IMR-90 (cell line): ENCODE results near the gene GRID1. TPM values are rescaled to one million over a fixed set of nuclear protein-coding genes. Genes with fewer than 3 reads are reported as not detected.

Source experiments
- ATAC-seq: fragments of 200-7000 bp; cut with Tn5 transposase; 2 replicates; pipeline ENCODE4 v1.9.1; 2020; ENCODE audit warnings: low read depth, mild to moderate bottlenecking, moderate library complexity
- BruUV-seq: library from RNA; stranded (reverse); fragments of 400-500 nt; replicated peaks from 2 replicates; lab custom pipeline; 2021; lab: Mats Ljungman, UMichigan
- CTCF ChIA-PET: fragments of 300-600 bp; formaldehyde crosslinking; extraction: SDS; loops from one replicate; lab custom pipeline; 2021; ENCODE audit warnings: antibody characterized with exemption; lab: Yijun Ruan, JAX
- POLR2A ChIA-PET: fragments of 300-600 bp; sonication (Branson Sonifier 250); formaldehyde crosslinking; loops from one replicate; lab custom pipeline; 2022; ENCODE audit warnings: antibody characterized with exemption; ENCODE audit not compliant: unreplicated experiment; lab: Charles Lee
- DNase-seq: peaks from one replicate; pipeline ENCODE4 v3.0.0; 2013
- H2AFZ ChIP-seq: replicated peaks from 2 replicates; pipeline ENCODE3; 2013; ENCODE audit warnings: low read length, mild to moderate bottlenecking; ENCODE audit not compliant: poor library complexity
- H2AK5ac ChIP-seq: 2 replicates; pipeline ENCODE4 v1.6.1; 2013; ENCODE audit warnings: low read depth, low read length, inconsistent platforms
- H2AK9ac ChIP-seq: replicated peaks from 2 replicates; pipeline ENCODE3; 2013; ENCODE audit warnings: mild to moderate bottlenecking, low read depth, low read length, moderate library complexity; ENCODE audit not compliant: poor library complexity
- H2BK120ac ChIP-seq: 2 replicates; pipeline ENCODE4 v1.6.1; 2013; ENCODE audit warnings: low read depth, low read length, inconsistent platforms
- H2BK15ac ChIP-seq: 3 replicates; pipeline ENCODE4 v1.6.1; 2013; ENCODE audit warnings: low read depth, low read length, inconsistent platforms
- H2BK20ac ChIP-seq: 2 replicates; pipeline ENCODE4 v1.6.1; 2013; ENCODE audit warnings: low read depth, mild to moderate bottlenecking, inconsistent platforms, low read length, moderate library complexity
- H2BK5ac ChIP-seq: 2 replicates; pipeline ENCODE4 v1.6.1; 2013; ENCODE audit warnings: mild to moderate bottlenecking, low read depth, low read length, inconsistent platforms; ENCODE audit not compliant: poor library complexity, severe bottlenecking
- H3K14ac ChIP-seq: replicated peaks from 2 replicates; pipeline ENCODE4 v1.6.1; 2013; ENCODE audit warnings: low read depth, low read length, inconsistent platforms
- H3K18ac ChIP-seq: 2 replicates; pipeline ENCODE4 v1.6.1; 2013; ENCODE audit warnings: low read depth, low read length, control low read depth
- H3K23ac ChIP-seq: 2 replicates; pipeline ENCODE4 v1.6.1; 2013; ENCODE audit warnings: low read depth, low read length, inconsistent platforms
- H3K27ac ChIP-seq: 2 replicates; pipeline ENCODE4 v1.5.1; 2013; ENCODE audit warnings: mild to moderate bottlenecking, control low read depth, low read length; ENCODE audit not compliant: insufficient read depth
- H3K27me3 ChIP-seq: 2 replicates; pipeline ENCODE4 v1.6.1; 2013; ENCODE audit warnings: low read length; ENCODE audit not compliant: control insufficient read depth, insufficient read depth
- H3K36me3 ChIP-seq: 2 replicates; pipeline ENCODE4 v1.6.1; 2013; ENCODE audit warnings: low read length, mixed read lengths; ENCODE audit not compliant: control insufficient read depth, insufficient read depth
- H3K4ac ChIP-seq: 2 replicates; pipeline ENCODE4 v1.6.1; 2013; ENCODE audit warnings: low read depth, low read length, inconsistent platforms
- H3K4me1 ChIP-seq: 2 replicates; pipeline ENCODE4 v1.6.1; 2013; ENCODE audit warnings: low read length, mixed read lengths; ENCODE audit not compliant: control insufficient read depth, insufficient read depth
- H3K4me2 ChIP-seq: 2 replicates; pipeline ENCODE4 v1.6.1; 2013; ENCODE audit warnings: low read depth, mild to moderate bottlenecking, control low read depth, low read length, moderate library complexity
- H3K4me3 ChIP-seq: 2 replicates; pipeline ENCODE4 v1.5.1; 2013; ENCODE audit warnings: low read depth, mild to moderate bottlenecking, control low read depth, low read length, moderate library complexity; ENCODE audit not compliant: insufficient read depth
- H3K56ac ChIP-seq: 2 replicates; pipeline ENCODE4 v1.6.1; 2013; ENCODE audit warnings: low read length, inconsistent platforms; ENCODE audit not compliant: insufficient read depth; ENCODE audit errors: extremely low read depth
- H3K79me1 ChIP-seq, 2 experiments: 2 replicates each; pipeline ENCODE4 v1.6.1; 2013; ENCODE audit warnings: low read length in 2 of 2, inconsistent platforms in 1 of 2, low read depth in 1 of 2
- H3K9ac ChIP-seq: 2 replicates; pipeline ENCODE4 v1.6.1; 2013; ENCODE audit warnings: low read depth, low read length, control low read depth
- H3K9me1 ChIP-seq: 2 replicates; pipeline ENCODE4 v1.6.1; 2013; ENCODE audit warnings: low read length, inconsistent platforms; ENCODE audit not compliant: insufficient read depth
- H3K9me3 ChIP-seq: 2 replicates; pipeline ENCODE4 v1.6.1; 2013; ENCODE audit warnings: low read length; ENCODE audit not compliant: control insufficient read depth, insufficient read depth
- H4K20me1 ChIP-seq: 2 replicates; pipeline ENCODE4 v1.6.1; 2013; ENCODE audit warnings: low read length, inconsistent platforms; ENCODE audit not compliant: insufficient read depth
- H4K5ac ChIP-seq: 2 replicates; pipeline ENCODE4 v1.6.1; 2013; ENCODE audit warnings: mild to moderate bottlenecking, low read depth, low read length, control low read depth
- H4K8ac ChIP-seq, 2 experiments: 2 replicates each; pipeline ENCODE4 v1.6.1; 2013; ENCODE audit warnings: low read depth in 2 of 2, low read length in 2 of 2, control low read depth in 1 of 2, inconsistent platforms in 1 of 2
- H4K91ac ChIP-seq: 2 replicates; pipeline ENCODE4 v1.6.1; 2013; ENCODE audit warnings: low read depth, low read length, inconsistent platforms; ENCODE audit not compliant: insufficient read depth
- BHLHE40 ChIP-seq: fragments of 150-350 bp; IDR thresholded peaks from 2 replicates; pipeline ENCODE4 v1.6.1; 2016; ENCODE audit warnings: mild to moderate bottlenecking, low read depth, low read length
- CHD1 ChIP-seq: IDR thresholded peaks from 2 replicates; pipeline ENCODE4 v1.6.1; 2012; ENCODE audit warnings: low read depth, low read length, improper control_type of control experiment
- NFE2L2 ChIP-seq: fragments of 150-350 bp; IDR thresholded peaks from 2 replicates; pipeline ENCODE4 v1.6.1; 2016; ENCODE audit warnings: low read depth, mild to moderate bottlenecking, low read length
- RAD21 ChIP-seq: IDR thresholded peaks from 2 replicates; pipeline ENCODE4 v1.6.1; 2012; ENCODE audit warnings: low read length, improper control_type of control experiment
- RFX5 ChIP-seq: IDR thresholded peaks from 2 replicates; pipeline ENCODE4 v1.8.0; 2012; ENCODE audit warnings: low read depth, mild to moderate bottlenecking, low read length, moderate library complexity
- WGBS, 2 experiments: methylation state at CpG; one replicate each; pipeline versions ENCODE4 v1.1.5 to v1.1.7; 2013; ENCODE audit warnings: missing lambda C conversion rate in 2 of 2; ENCODE audit not compliant: insufficient read length in 1 of 2; ENCODE audit errors: extremely low coverage in 2 of 2; 5-methylcytosine and 5-hydroxymethylcytosine counted together
- dilution Hi-C: fragments of 300-500 bp; cut with HindIII; formaldehyde crosslinking; loops from one replicate; pipeline ENCODE4 v1.14.3; 2018; ENCODE audit warnings: low sequenced_read_pairs; ENCODE audit not compliant: unreplicated experiment
- in situ Hi-C: fragments of 300-500 bp; cut with MboI; formaldehyde crosslinking; loops from 3 replicates; pipeline ENCODE4 v1.14.3; 2019; ENCODE audit warnings: low sequenced_read_pairs, inconsistent platforms, mixed read lengths
- intact Hi-C: fragments of 100-400 bp; cut with micrococcal nuclease; formaldehyde crosslinking; loops from 2 replicates; pipeline ENCODE4 v1.10.0; 2022
- polyA plus RNA-seq, 3 experiments: library from polyadenylated mRNA; depleted of rRNA; stranded (reverse); fragments of >200 nt; gene quantifications; 2 replicates each; pipeline ENCODE4 v1.2.3, GENCODE V29; 2012; ENCODE audit warnings: low replicate concordance in 1 of 3
- total RNA-seq: library from RNA; depleted of rRNA; stranded (reverse); fragments of >200 nt; gene quantifications from 2 replicates; pipeline ENCODE4 v1.2.3, GENCODE V29; 2012
- TF ChIP-seq, protein P1 (sequence below): fragments of 150-350 bp; IDR thresholded peaks from 2 replicates; pipeline ENCODE4 v1.6.1; 2017; ENCODE audit warnings: mild to moderate bottlenecking, antibody characterized with exemption, low read length, low read depth

The GRID1 gene
- total and polyA plus RNA-seq, 2 of the 4 experiments (the other 2 are of a cell fraction), result not detected

DNA sequence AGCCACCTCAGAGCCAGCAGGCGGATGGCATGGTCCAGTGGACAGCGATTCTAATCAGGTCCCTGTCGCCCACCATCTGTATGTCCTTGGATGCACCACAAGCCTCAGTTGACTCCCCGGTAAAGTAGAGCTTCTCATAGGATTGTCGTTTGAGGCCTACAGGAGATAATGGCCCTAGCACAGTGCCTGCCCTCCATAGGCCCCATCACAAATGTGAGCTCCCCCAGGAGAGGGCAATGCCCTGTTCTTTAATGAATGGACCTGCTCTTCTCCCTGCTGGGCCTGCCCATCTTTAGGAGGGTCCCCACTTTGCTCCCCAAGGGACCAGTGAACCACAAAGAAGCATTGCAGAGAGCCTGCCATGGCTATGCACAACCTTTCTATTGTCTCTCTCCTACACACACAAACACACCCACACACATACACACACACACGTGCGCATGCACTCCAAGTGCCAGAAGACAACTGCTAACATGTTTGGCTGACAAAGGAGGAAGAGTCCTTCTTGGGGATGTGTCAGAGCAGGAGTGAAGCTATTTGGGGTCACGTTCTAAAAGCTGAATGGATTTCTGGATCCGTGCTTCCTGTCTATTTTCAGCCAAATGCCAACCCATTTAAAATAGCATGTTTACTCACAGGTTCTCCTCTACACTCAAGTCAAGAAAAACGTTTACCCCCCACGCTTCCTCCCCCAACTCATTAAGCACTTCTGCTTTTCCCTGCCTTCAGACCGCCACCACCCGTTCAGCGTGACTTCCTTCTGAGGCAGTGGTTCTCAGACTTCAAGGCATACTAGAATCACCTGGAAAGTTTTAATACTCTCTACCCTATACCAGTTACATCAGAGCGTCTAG lies 196.1 kb downstream of the GRID1 start:
- no peaks in the 10 kb centered on the region for H3K36me3 ChIP-seq
- H4K91ac ChIP-seq, result no peak overlapping the region
- no peak overlapping the region for H3K4me2 ChIP-seq
- no peak for TF ChIP-seq BHLHE40
- TF ChIP-seq NFE2L2, result no peak
- TF ChIP-seq, protein P1, sequence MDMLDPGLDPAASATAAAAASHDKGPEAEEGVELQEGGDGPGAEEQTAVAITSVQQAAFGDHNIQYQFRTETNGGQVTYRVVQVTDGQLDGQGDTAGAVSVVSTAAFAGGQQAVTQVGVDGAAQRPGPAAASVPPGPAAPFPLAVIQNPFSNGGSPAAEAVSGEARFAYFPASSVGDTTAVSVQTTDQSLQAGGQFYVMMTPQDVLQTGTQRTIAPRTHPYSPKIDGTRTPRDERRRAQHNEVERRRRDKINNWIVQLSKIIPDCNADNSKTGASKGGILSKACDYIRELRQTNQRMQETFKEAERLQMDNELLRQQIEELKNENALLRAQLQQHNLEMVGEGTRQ, result no peak
- TF ChIP-seq RAD21, result no peak
- no peak for TF ChIP-seq RFX5
- TF ChIP-seq CHD1, result no peak
- DNase-seq, result no peak
- H3K4ac ChIP-seq, result no peak overlapping the region
- CTCF ChIA-PET, result no interaction called here
- no peak for ATAC-seq
- no peak overlapping the region for H3K27ac ChIP-seq
- H2BK5ac ChIP-seq, result no peak overlapping the region
- no peak overlapping the region for H3K4me3 ChIP-seq
- no peak overlapping the region for H2BK120ac ChIP-seq
- no peak overlapping the region for H2AK9ac ChIP-seq
- no peaks in the 10 kb centered on the region for H4K20me1 ChIP-seq
- POLR2A ChIA-PET, result no interaction called here
- H4K8ac ChIP-seq, result no peak overlapping the region
- no peak overlapping the region for H2BK20ac ChIP-seq
- H3K14ac ChIP-seq, result no peak overlapping the region
- no peaks in the 10 kb centered on the region for H3K27me3 ChIP-seq
- no peak overlapping the region for H3K9ac ChIP-seq
- in situ Hi-C loops, result no loop called here
- H2AK5ac ChIP-seq, result no peak overlapping the region
- H2BK15ac ChIP-seq, result no peak overlapping the region
- no peak overlapping the region for H3K56ac ChIP-seq
- no TSS peak for BruUV-seq
- H2AFZ ChIP-seq, result no peak overlapping the region
- H3K9me3 ChIP-seq, result no peaks in the 10 kb centered on the region
- H3K9me1 ChIP-seq, result no peaks in the 10 kb centered on the region
- H3K23ac ChIP-seq, result no peak overlapping the region
- no peak overlapping the region for H3K18ac ChIP-seq
- H3K79me1 ChIP-seq, result no peaks in the 10 kb centered on the region
- no peaks in the 10 kb centered on the region for H3K4me1 ChIP-seq
- H4K5ac ChIP-seq, result no peak overlapping the region
- 34% methylated on average over 4 of the region's 15 CpGs; no CpG with 5 or more reads in 1 of the 2 experiments for WGBS, 2 experiments
- intact Hi-C loops, result no loop called here
- dilution Hi-C loops, result no loop called here
